DND-41 (cell line): ENCODE measurements around the gene HRH2.

ENCODE experiments used
- ATAC-seq: fragments of 200-7000 bp; cut with Tn5 transposase; 3 replicates; pipeline ENCODE4 v1.9.1; 2021; ENCODE audit warnings: low read depth; ENCODE audit not compliant: insufficient read depth
- DNase-seq: peaks from one replicate; pipeline ENCODE4 v3.0.0-alpha.2; 2020
- H2AFZ ChIP-seq: 2 replicates; pipeline ENCODE4 v1.6.0; 2012; ENCODE audit warnings: low read depth, low read length
- H3K27ac ChIP-seq: 2 replicates; pipeline ENCODE4 v1.5.1; 2012; ENCODE audit warnings: low read length, inconsistent platforms
- H3K27me3 ChIP-seq: fragments of 200-600 bp; sonication (generic); 2 replicates; pipeline ENCODE4 v1.6.0; 2012; ENCODE audit warnings: low read length, mild to moderate bottlenecking, inconsistent platforms; ENCODE audit not compliant: insufficient read depth, poor library complexity
- H3K36me3 ChIP-seq: 2 replicates; pipeline ENCODE4 v1.5.1; 2012; ENCODE audit warnings: low read length, inconsistent platforms; ENCODE audit not compliant: insufficient read depth
- H3K4me1 ChIP-seq: 2 replicates; pipeline ENCODE4 v1.5.1; 2012; ENCODE audit warnings: mild to moderate bottlenecking, low read length; ENCODE audit not compliant: insufficient read depth
- H3K4me2 ChIP-seq: 2 replicates; pipeline ENCODE4 v1.6.0; 2012; ENCODE audit warnings: mild to moderate bottlenecking, moderate library complexity, low read length, inconsistent platforms; ENCODE audit not compliant: insufficient read depth
- H3K4me3 ChIP-seq, 2 experiments: fragments of 200-600 bp in 1 of 2; shearing (Covaris generic) in 1 of 2; 2 replicates each; pipeline ENCODE4 v1.5.1; 2012 to 2016; ENCODE audit warnings: inconsistent platforms in 2 of 2, low read length in 2 of 2, mild to moderate bottlenecking in 2 of 2, low read depth in 1 of 2, moderate library complexity in 1 of 2
- H3K79me2 ChIP-seq: 2 replicates; pipeline ENCODE4 v1.6.0; 2012; ENCODE audit warnings: low read length, inconsistent platforms; ENCODE audit not compliant: insufficient read depth
- H3K9ac ChIP-seq: 2 replicates; pipeline ENCODE4 v1.6.0; 2012; ENCODE audit warnings: low read depth, mild to moderate bottlenecking, inconsistent platforms, low read length, moderate library complexity
- H3K9me3 ChIP-seq: 2 replicates; pipeline ENCODE4 v1.5.1; 2012; ENCODE audit warnings: low read length, moderate library complexity, mild to moderate bottlenecking, inconsistent platforms; ENCODE audit not compliant: insufficient read depth, severe bottlenecking
- H4K20me1 ChIP-seq: 2 replicates; pipeline ENCODE4 v1.6.0; 2012; ENCODE audit warnings: low read length; ENCODE audit not compliant: insufficient read depth
- CTCF ChIP-seq: IDR thresholded peaks from 2 replicates; pipeline ENCODE4 v1.5.1; 2012; ENCODE audit warnings: borderline replicate concordance, low read length, moderate library complexity, mild to moderate bottlenecking; ENCODE audit not compliant: poor library complexity, severe bottlenecking; ENCODE audit errors: extremely low read depth
- EZH2 ChIP-seq: IDR thresholded peaks from 3 replicates; pipeline ENCODE4 v1.6.1; 2012; ENCODE audit warnings: borderline replicate concordance, low read depth, mild to moderate bottlenecking, moderate library complexity, low read length, inconsistent platforms; ENCODE audit not compliant: severe bottlenecking

Gene HRH2

GRCh38 chr5:175678074-175678473 is 20.2 kb downstream of the HRH2 start:
- Histone ChIP-seq H3K79me2 (no peaks in the 10 kb centered on the region), H3K9me3 (no peaks in the 10 kb centered on the region), H3K4me3 (no peak overlapping the region), H3K27ac (no peak overlapping the region), H3K4me1 (no peaks in the 10 kb centered on the region), H4K20me1 (peaks cover 11% of the 10 kb centered on the region; the same call in 1 of the 2 replicates), H3K4me2 (no peak overlapping the region), H3K9ac (no peak overlapping the region), H3K36me3 (no peaks in the 10 kb centered on the region), H3K27me3 (no peaks in the 10 kb centered on the region), H2AFZ (no peak overlapping the region)
- TF ChIP-seq CTCF (no peak), EZH2 (no peak)
- ATAC-seq = no peak
- DNase-seq = no peak

- Histone ChIP-seq H3K79me2 (no peaks in the 10 kb centered on the region), H3K4me3 (no peak overlapping the region), H3K27me3 (no peaks in the 10 kb centered on the region), H3K4me2 (no peak overlapping the region), H3K4me1 (no peaks in the 10 kb centered on the region), H2AFZ (no peak overlapping the region), H4K20me1 (peaks cover 11% of the 10 kb centered on the region; the same call in 1 of the 2 replicates), H3K27ac (no peak overlapping the region), H3K9me3 (no peaks in the 10 kb centered on the region), H3K9ac (no peak overlapping the region), H3K36me3 (no peaks in the 10 kb centered on the region)
- TF ChIP-seq EZH2 = no peak
- no peak for TF ChIP-seq CTCF
- DNase-seq (no peak), ATAC-seq (no peak)
These were observed 21.5 kb downstream of the HRH2 start for GRCh38 chr5:175679411-175679810.

- Histone ChIP-seq H2AFZ (no peak overlapping the region), H3K36me3 (no peaks in the 10 kb centered on the region), H3K9me3 (no peaks in the 10 kb centered on the region), H4K20me1 (peaks cover 11% of the 10 kb centered on the region; the same call in 1 of the 2 replicates), H3K4me2 (no peak overlapping the region), H3K27ac (no peak overlapping the region), H3K9ac (no peak overlapping the region), H3K79me2 (no peaks in the 10 kb centered on the region), H3K4me3 (no peak overlapping the region), H3K27me3 (no peaks in the 10 kb centered on the region), H3K4me1 (no peaks in the 10 kb centered on the region)
- TF ChIP-seq CTCF = no peak
- no peak for TF ChIP-seq EZH2
- DNase-seq (no peak), ATAC-seq (no peak)
These were observed 22.1 kb downstream of the HRH2 start for GRCh38 chr5:175680020-175680419.

GRCh38 chr5:175680463-175680862 is 22.6 kb downstream of the HRH2 start:
- ATAC-seq = no peak
- no peak overlapping the region for H3K9ac ChIP-seq
- no peaks in the 10 kb centered on the region for H3K27me3 ChIP-seq
- no peak overlapping the region for H3K27ac ChIP-seq
- H4K20me1 ChIP-seq = peaks cover 11% of the 10 kb centered on the region; the same call in 1 of the 2 replicates
- H3K4me3 ChIP-seq = no peak overlapping the region
- H3K36me3 ChIP-seq = no peaks in the 10 kb centered on the region
- H3K79me2 ChIP-seq = no peaks in the 10 kb centered on the region
- H3K4me1 ChIP-seq = no peaks in the 10 kb centered on the region
- no peak overlapping the region for H2AFZ ChIP-seq
- no peak for DNase-seq
- no peaks in the 10 kb centered on the region for H3K9me3 ChIP-seq
- TF ChIP-seq CTCF (no peak), EZH2 (no peak)
- no peak overlapping the region for H3K4me2 ChIP-seq
